Type B pancreatic cell (in vitro differentiated cells): ENCODE measurements around the gene LEF1. TPM values are rescaled to one million over a fixed set of nuclear protein-coding genes. Genes with fewer than 3 reads are reported as not detected.

Source experiments
- DNase-seq: peaks from one replicate; pipeline ENCODE4 v3.0.0; 2021; ENCODE audit warnings: mixed read lengths; ENCODE audit not compliant: unreplicated experiment; ENCODE audit errors: extremely low spot score
- H3K27ac Mint-ChIP-seq: 2 replicates; pipeline ENCODE4 v1.8.0; 2021; ENCODE audit warnings: mild to moderate bottlenecking, mixed read lengths
- H3K27me3 Mint-ChIP-seq: 2 replicates; pipeline ENCODE4 v1.8.0; 2021; ENCODE audit warnings: mixed read lengths
- H3K36me3 Mint-ChIP-seq: 2 replicates; pipeline ENCODE4 v1.8.0; 2021; ENCODE audit warnings: mixed read lengths
- H3K4me1 Mint-ChIP-seq: one replicate; pipeline ENCODE4 v1.8.0; 2021; ENCODE audit warnings: mixed read lengths; ENCODE audit not compliant: unreplicated experiment
- H3K4me3 Mint-ChIP-seq: 2 replicates; pipeline ENCODE4 v1.8.0; 2021; ENCODE audit warnings: mild to moderate bottlenecking, mixed read lengths
- H3K9me3 Mint-ChIP-seq: 2 replicates; pipeline ENCODE4 v1.8.0; 2021; ENCODE audit warnings: mixed read lengths
- total RNA-seq: library from RNA; stranded (reverse); gene quantifications from 2 replicates; pipeline ENCODE4 v1.2.1, GENCODE V29; 2021; ENCODE audit warnings: low replicate concordance
- TF ChIP-seq, protein P1 (sequence below): fragments of 200-600 bp; sonication (generic); conservative IDR thresholded peaks from 2 replicates; pipeline ENCODE4 v1.5.0; 2021; ENCODE audit warnings: antibody characterized with exemption, mild to moderate bottlenecking

LEF1 gene
- total RNA-seq, 1 donor from 2014 or later = 66.1 TPM

DNA sequence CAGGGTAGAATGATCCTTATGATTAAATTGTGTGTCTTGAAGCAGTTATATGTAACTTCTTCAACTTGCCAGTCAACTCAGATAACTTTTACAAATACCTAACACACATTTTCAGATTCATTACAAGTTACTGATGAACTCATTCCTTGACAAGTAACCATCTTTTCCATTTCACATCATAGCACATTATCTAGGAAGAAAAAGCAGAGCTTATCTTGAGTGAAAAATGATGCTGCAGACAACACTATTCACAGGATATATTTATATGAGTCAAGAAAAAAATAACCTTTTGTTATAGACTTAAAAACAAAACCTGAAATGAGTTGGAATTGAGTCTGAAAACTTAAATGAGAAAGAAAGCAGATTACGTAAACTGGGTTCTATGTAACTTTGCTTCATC is 68.9 kb downstream of the LEF1 start:
- TF ChIP-seq, protein P1, sequence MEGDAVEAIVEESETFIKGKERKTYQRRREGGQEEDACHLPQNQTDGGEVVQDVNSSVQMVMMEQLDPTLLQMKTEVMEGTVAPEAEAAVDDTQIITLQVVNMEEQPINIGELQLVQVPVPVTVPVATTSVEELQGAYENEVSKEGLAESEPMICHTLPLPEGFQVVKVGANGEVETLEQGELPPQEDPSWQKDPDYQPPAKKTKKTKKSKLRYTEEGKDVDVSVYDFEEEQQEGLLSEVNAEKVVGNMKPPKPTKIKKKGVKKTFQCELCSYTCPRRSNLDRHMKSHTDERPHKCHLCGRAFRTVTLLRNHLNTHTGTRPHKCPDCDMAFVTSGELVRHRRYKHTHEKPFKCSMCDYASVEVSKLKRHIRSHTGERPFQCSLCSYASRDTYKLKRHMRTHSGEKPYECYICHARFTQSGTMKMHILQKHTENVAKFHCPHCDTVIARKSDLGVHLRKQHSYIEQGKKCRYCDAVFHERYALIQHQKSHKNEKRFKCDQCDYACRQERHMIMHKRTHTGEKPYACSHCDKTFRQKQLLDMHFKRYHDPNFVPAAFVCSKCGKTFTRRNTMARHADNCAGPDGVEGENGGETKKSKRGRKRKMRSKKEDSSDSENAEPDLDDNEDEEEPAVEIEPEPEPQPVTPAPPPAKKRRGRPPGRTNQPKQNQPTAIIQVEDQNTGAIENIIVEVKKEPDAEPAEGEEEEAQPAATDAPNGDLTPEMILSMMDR = no peak
- H3K27ac Mint-ChIP-seq = no peak overlapping the region
- no peaks in the 10 kb centered on the region for H3K27me3 Mint-ChIP-seq
- no peak for DNase-seq
- peaks cover 9% of the 10 kb centered on the region for H3K36me3 Mint-ChIP-seq
- no peaks in the 10 kb centered on the region for H3K9me3 Mint-ChIP-seq
- peaks cover 9% of the 10 kb centered on the region for H3K4me1 Mint-ChIP-seq
- no peak overlapping the region for H3K4me3 Mint-ChIP-seq

DNA sequence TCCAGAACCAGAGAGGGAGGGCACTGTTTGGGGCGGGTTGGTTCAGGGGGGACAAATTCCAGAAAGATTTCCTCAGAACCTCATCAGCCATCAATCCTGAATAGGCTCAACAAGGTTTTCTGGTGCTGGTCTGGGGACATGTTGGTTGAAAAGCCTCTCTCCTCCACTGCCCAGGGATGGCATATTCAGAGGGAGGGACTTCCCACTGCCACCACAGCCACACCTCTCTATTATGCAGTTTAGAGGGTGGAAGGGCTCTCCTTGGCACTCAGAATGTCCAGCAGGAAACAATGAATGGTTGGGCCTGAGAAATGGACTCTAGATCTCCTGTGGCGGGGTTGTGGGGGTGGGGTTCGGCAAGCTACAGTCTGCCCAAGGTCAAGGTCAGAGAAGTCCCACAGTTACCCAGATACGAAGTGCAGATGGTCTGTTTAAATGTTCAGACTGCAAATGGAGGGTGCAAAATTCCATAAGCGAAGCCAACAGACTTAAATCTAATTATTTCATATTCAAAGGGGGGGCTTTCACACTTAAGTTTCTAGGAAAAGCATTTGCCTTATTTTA is 70.7 kb downstream of the LEF1 start:
- Mint-ChIP-seq H3K4me3 (no peak overlapping the region), H3K9me3 (no peaks in the 10 kb centered on the region), H3K27me3 (no peaks in the 10 kb centered on the region), H3K27ac (no peak overlapping the region), H3K36me3 (peaks cover 5% of the 10 kb centered on the region), H3K4me1 (peaks cover 4% of the 10 kb centered on the region)
- DNase-seq = no peak
- TF ChIP-seq, protein P1 = no peak

DNA sequence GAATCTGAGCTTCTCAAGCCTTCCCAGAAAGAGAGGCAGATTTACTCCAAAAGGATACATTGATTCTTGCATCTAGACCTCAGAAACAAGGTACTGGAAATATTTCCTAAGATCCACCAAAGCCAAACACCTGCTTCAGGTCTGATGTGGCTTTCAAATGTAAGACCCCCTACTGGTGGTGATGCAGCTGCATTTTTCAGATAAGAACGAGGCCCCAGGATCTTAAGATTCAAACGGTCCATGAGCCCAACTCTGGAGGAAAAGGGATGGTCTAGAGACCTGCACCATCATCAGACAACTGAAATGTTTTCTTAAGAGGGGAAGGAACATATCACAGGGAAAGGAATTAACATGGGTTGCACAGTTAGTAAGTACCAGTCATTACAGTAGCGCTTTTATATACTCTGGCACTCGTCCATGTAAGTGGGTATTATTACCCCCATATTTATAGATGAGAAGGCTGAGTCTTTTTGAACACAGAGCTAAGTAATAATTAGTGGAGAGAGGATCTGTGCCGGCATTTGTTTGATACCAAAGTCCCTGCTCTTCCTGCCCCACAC is 73.7 kb downstream of the LEF1 start:
- Mint-ChIP-seq H3K36me3 (peaks cover 4% of the 10 kb centered on the region), H3K27me3 (no peaks in the 10 kb centered on the region), H3K9me3 (no peaks in the 10 kb centered on the region), H3K4me3 (no peak overlapping the region), H3K27ac (no peak overlapping the region), H3K4me1 (peaks cover 3% of the 10 kb centered on the region)
- DNase-seq = no peak
- TF ChIP-seq, protein P1 = no peak

DNA sequence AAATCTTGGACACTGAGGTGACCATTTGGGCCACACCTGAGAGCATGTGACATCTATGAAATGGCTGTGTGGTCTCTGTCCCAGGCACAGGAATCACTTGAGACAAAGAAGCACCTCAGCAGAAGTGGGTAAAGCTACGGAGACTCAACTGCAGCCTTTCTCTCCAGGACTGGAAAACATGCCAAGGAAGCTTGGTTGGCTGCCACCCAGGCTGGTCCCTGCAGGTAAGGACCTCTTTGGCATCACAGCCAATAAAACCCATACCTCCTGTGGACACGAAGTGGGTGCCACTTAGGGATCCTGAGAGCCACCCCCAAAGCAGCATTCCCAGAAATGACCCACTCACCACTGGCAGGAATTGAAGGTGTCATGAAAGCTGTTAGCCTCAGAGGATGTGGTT is 74.6 kb downstream of the LEF1 start:
- Mint-ChIP-seq H3K4me3 (no peak overlapping the region), H3K4me1 (peaks cover 3% of the 10 kb centered on the region), H3K27me3 (no peaks in the 10 kb centered on the region), H3K27ac (no peak overlapping the region), H3K36me3 (peaks cover 4% of the 10 kb centered on the region), H3K9me3 (no peaks in the 10 kb centered on the region)
- no peak for DNase-seq
- TF ChIP-seq, protein P1 = no peak

DNA sequence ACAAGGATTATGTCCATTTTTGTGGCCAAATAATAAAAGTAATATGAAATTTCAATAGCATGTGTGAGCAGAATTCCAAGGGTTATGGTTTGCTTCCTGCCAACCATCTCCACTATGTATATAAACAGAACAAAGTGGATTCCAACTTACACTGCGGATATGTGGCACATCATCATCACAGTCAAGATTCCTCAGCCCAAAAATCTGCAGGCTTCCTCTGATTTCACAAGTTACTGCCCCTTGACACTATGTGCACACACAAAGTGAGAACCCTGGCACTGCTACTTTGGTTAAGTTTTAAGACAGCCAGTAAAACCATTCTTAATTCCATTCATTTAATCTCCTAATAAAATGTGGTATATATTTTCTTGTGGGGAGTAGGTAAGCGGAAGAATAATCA is 76.4 kb downstream of the LEF1 start:
- Mint-ChIP-seq H3K4me1 (peaks cover 3% of the 10 kb centered on the region), H3K27ac (no peak overlapping the region), H3K27me3 (no peaks in the 10 kb centered on the region), H3K36me3 (peaks cover 7% of the 10 kb centered on the region), H3K4me3 (no peak overlapping the region), H3K9me3 (no peaks in the 10 kb centered on the region)
- TF ChIP-seq, protein P1 = no peak
- DNase-seq = no peak
